Astrocyte of the cerebellum (primary cell): Measurements from ENCODE around the gene GABRR3.

Source experiments
- DNase-seq: peaks from one replicate; pipeline ENCODE4 v3.0.0-alpha.2; 2011; ENCODE audit warnings: low read depth
- H3K4me3 ChIP-seq: 2 replicates; pipeline ENCODE4 v1.5.1; 2011; ENCODE audit warnings: mild to moderate bottlenecking, low read depth, low read length, moderate library complexity
- CTCF ChIP-seq: IDR thresholded peaks from 2 replicates; pipeline ENCODE4 v1.5.1; 2012; ENCODE audit warnings: low read length, low read depth, moderate library complexity, mild to moderate bottlenecking; ENCODE audit errors: missing control alignments
- in situ Hi-C: cut with HindIII; loops from 2 replicates; pipeline ENCODE4 v1.10.0; 2017; ENCODE audit warnings: low sequenced_read_pairs

Gene GABRR3

DNA sequence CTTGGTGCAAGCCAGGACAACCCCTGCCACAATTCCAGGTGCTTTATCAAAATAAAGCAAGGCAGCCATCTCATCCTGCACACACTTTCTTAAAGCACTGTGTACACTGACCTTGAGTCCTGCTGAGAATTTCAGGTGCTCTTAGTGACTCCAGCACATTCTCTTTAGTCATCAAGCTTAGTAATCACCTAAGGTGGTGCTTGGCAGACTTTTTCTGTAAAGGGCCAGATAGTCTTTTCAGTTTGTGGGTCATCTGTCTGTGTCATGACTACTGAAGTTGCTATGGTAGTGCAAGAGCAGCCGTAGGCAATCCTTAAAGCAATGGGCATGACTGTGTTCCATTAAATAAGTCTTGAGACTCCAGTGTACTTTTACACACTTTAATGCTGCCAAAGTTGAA, 99.3 kb downstream of the GABRR3 start:
- in situ Hi-C loops, result no loop called here
- TF ChIP-seq CTCF, result no peak
- no peak for DNase-seq

More for the DNA sequence above, 99.3 kb downstream of the GABRR3 start:
- H3K4me3 ChIP-seq, result no peak overlapping the region
